Amniotic stem cell (primary cell): Measurements from ENCODE around the gene TCTA.
"Not testable (repeated sequence)": the region's sequence is repeated elsewhere in the genome, so short reads cannot be mapped to it uniquely, and the experiment has no call there.

Experiments used
- DNase-seq: peaks from one replicate; lab custom pipeline; 2025; lab: John Stamatoyannopoulos, UW

Gene TCTA, protein sequence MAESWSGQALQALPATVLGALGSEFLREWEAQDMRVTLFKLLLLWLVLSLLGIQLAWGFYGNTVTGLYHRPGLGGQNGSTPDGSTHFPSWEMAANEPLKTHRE

GRCh38 chr3:49411968-49412631 is at the start of gene TCTA, which contains the start of gene RHOA:
TCTA (plus strand) TSS chr3:49412423; CDS start chr3:49412427, 4 bp downstream.
RHOA (minus strand) TSS chr3:49411976; CDS start chr3:49375589, 36,387 bp downstream.
- peak; percentile 100 for DNase-seq

DNA sequence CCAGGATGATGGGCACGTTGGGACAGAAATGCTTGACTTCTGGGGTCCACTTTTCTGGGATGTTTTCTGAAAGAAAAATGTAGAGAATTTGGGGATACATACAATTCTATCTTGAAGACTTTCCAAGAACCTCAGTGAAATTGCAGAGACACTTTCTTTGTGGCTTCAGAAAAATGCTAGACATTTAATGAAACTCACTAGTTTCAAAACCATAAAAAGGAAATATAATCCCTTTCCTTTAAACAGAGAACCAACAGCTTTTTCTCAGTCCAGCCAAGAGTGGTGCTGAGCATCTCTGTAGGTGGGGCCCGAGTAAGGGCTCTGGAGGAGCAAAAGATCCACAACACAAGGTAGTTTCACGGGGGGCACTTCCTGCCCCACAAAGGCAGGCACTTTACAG is 49.7 kb upstream of the TCTA start:
- DNase-seq, result no peak

GRCh38 chr3:49370585-49371290 is 41.5 kb upstream of the TCTA start:
- no peak for DNase-seq

DNA sequence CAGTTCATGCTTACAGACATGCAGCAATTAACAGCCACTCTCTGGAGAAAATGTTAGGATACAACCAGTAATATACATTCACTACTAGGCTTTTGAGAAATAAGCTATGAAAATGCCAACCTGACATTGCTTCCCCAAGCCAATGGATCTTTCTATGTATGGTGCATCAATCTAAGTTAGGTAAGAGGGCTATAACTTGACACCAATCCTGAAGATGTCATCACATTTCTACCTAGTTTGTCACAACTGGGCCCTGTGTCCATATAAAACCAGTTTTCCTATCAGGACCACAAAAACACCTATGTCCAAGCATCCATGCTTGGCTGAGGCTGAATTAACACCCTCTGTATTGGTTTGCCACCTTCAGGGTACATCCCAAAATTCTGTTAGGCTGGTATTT is 40.3 kb upstream of the TCTA start:
- no peak for DNase-seq

DNA sequence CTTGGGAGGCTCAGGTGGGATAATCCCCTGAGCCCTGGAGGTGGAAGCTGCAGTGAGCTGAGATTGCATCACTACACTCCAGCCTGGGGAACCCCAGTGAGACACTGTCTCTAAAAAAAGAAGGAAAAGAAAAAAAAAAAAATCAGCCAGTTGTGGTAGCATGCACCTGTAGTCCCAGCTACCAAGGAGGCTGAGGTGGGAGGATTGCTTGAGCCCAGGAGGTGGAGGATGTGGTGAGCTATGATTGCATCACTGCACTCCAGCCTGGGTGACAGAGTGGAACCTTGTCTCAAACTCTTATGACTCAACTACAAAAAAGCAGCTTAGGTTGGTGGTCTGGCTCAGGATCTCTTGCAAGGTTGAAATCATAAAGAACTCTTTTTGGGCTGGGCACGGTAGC is 34.7 kb upstream of the TCTA start:
- DNase-seq, result no peak

GRCh38 chr3:49378249-49378895 is 33.9 kb upstream of the TCTA start:
- peak; percentile 35 for DNase-seq

GRCh38 chr3:49383387-49383786 is 28.8 kb upstream of the TCTA start:
- DNase-seq, result no peak

GRCh38 chr3:49385617-49386016 is 26.6 kb upstream of the TCTA start:
- DNase-seq, result no peak

DNA sequence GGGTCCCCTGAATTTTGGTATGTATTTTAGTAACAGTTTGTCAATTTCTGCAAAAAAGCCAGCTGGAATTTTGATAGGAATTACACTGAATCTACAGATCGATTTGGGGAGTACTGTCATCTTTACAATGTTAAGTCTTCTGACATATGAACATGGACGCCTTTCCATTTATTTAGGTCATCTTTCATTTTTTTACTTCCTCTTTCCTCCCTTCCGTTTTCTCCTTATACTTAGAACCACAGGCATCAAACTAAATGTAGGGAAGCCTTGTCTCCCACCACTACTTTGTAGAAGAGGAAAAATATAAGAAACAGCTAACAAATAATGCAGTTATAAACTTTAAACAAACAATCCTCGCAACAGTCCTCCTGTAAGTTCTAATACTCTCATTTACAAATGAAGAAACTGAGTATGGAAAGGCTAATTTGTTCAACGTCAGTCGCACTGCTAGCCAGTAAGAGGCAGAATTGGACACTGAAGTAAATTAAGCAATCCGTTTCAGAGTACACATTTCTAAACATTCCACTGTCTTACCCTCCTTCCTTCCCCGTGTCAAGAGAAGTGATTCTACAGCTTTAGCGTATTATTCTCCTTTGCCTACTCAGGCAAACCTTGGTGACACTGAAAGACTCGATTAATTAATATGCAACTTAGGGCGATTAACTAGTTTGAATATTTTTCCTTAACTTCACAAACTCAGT is 26.0 kb upstream of the TCTA start:
- DNase-seq, result no peak

- no peak for DNase-seq
Measured at GRCh38 chr3:49387721-49388120, 24.5 kb upstream of the TCTA start.

DNA sequence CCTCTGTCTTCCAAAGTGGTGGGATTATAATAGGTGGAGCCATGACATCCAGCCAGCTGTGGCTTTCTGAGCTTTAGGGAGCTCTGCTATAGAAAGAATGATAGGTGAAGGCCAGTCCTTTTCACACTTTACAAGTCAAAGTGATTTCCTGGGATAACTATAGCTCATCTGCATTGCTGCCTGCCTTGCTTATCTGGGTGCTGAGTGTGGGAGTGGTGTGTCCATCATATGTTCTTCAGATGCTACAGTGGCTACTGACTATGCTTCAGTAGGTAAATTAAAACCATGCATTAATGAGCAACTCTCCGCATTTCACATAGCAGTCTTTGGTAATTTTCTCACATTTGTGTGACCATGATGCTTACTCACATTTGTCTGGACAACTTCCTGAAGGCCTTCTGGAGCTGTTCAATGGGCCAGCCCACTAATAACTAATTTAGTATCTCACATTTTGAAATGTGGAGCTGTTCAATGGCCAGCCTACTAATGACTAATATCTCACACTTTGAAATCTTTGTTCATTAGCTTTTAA is 23.9 kb upstream of the TCTA start:
- no peak for DNase-seq

DNA sequence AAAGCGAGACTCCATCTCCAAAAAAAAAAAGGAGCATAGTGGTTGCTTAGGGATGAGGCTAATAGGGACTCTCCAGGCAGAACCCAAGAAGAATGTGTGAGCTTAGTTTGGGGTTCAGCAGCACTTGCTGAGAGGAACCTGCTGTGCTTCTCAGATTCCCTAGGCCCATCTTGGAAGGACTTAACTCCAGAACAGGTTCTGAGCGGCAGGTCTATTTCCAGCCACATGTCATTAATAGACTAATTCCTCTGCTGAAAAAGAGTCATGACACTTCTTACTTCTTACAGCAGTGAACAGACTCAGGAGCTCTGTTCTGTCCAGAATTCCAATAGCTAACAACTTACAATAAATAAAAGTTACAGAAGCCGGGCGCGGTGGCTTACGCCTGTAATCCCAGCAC is 22.9 kb upstream of the TCTA start:
- no peak for DNase-seq

- not testable (repeated sequence) for DNase-seq
Measured at GRCh38 chr3:49391310-49391709, 20.9 kb upstream of the TCTA start.

- no peak for DNase-seq
Measured at GRCh38 chr3:49397470-49397869, 14.8 kb upstream of the TCTA start.

DNA sequence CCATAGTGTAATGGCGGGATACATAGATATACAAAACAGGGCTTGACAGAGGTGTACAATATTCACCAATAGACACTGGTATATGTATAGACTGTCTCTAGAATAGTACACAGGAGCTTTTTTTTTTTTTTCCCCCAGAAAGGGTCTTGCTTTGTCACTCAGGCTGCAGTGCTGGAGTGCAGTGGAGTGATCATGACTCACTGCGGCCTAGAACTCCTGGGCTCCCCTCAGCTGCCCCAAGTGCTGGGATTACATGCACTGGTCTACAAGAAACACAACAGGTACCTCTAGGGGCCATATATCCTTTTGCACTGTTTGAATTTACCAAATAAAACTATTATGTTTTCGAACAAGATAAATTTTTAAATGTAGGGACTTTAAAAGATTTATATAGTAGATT is 12.8 kb upstream of the TCTA start:
- DNase-seq, result no peak

DNA sequence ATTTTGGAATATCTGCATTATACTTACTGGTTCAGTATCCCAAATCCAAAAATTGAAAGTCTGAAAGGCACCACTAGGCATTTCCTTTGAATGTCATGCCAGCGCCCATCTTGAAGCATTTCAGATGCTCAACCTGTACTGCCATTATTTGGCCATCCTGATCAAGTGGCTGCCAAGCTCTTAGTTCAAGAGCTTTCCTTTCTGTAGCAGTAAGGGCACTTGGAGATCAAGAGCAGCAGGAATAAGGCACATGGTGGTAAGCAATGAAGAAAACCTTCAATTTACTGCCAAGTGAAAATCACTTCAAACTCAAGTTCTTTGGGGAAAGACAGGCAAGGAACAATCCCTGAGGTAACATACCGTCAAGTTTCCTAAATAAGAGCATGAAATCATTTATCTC is 10.5 kb upstream of the TCTA start:
- DNase-seq, result no peak

DNA sequence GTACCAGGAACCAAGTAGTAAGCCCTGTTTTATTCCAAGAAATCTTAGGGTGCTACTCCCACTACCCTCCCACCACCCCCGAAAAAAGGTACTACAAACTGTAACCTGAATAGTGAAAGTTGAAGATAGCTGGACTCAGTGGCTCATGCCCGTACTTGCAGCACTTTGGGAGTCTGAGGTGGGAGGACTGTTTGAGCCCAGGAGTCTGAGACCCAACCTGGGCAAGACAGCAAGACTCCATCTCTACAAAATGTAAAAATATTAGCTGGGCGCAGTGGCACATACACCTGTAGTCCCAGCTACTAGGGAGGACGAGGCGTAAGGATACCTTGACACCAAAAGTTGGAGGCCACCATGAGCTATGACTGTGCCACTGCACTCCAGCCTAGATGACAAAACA is 8.3 kb upstream of the TCTA start:
- no peak for DNase-seq

DNA sequence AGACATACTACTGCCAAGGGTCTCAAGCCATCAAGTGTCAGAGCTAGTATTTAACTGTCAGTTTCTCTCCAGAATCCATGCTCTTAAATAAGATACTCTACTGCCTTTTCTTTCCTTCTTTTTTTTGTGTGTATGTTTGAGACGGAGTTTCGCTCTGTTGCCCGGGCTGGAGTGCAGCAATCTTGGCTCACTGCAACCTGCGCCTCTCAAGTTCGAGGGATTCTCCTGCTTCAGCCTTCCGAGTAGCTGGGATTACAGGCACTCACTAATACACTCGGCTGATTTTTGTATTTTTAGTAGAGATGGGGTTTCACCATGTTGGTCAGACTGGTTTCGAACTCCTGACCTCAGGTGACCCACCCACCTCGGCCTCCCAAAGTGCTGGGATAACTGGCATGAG is 6.7 kb upstream of the TCTA start:
- DNase-seq, result not testable (repeated sequence)

- DNase-seq, result no peak
Measured at GRCh38 chr3:49406571-49407565, 5.4 kb upstream of the TCTA start.

DNA sequence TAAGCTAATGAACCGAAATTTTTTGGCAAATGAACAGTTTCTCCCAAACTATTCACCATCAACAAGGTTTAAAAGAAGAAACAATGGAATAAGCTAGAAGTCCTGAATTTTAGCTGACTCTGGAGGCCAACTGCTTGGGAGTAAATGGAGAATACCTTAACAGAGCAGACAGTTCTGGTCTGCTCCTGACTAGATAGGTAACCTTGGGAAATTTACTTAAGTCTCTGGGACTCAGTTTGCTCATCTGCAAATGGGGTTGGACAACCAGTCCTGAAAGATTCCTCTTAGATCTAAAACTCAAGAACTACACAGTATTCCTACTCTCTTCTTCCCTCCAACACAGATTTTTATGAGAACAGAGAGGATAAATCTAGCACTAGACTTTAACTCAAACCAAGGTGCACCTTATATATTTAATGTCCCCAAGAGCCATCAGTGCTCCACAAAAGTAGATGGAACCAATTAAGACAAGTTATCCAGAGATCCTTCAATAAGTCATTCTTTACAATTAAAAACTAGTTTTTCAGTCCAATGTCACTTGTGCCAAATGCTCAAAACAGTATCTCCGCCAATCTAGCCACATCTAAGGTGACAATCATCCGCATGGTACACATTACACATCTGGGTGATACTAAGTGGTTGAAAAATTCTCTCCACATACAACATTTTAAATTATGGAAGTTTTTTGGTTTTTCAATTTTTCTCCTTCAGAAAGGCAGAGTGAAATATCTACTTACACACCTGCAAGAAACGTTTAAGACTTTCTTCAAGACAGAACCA is 2.0 kb upstream of the TCTA start:
- DNase-seq, result no peak
